ENCODE data around the gene VASH1. TPM values are rescaled to one million over a fixed set of nuclear protein-coding genes. Genes with fewer than 3 reads are reported as not detected.
"Not testable (repeated sequence)": the region's sequence is repeated elsewhere in the genome, so short reads cannot be mapped to it uniquely, and the experiment has no call there.

The VASH1 gene
- total RNA-seq, 1 experiment from 2014 or later = not detected

- DNase-seq = no peak
- Histone ChIP-seq H3K9me3 (ENCODE audit: low read length) (no peaks in the 10 kb centered on the region), H3K9me2 (replicated peaks; ENCODE audit: insufficient read depth, low read length) (no peaks in the 10 kb centered on the region), H3K4me1 (ENCODE audit: low read length) (no peaks in the 10 kb centered on the region), H2AFZ (ENCODE audit: low read length) (no peak overlapping the region), H3K9ac (ENCODE audit: low read length) (no peak overlapping the region), H3K27me3 (ENCODE audit: low read length) (no peaks in the 10 kb centered on the region), H3K36me3 (ENCODE audit: insufficient read depth, low read length) (no peaks in the 10 kb centered on the region), H3K4me3 (ENCODE audit: low read length) (no peak overlapping the region), H3K4me2 (ENCODE audit: low read depth, low read length, poor library complexity, severe bottlenecking) (no peak overlapping the region), H3K79me2 (ENCODE audit: low read length) (no peaks in the 10 kb centered on the region), H3K27ac (ENCODE audit: low read length) (no peak overlapping the region), H4K20me1 (ENCODE audit: insufficient read depth, low read depth, low read length) (no peaks in the 10 kb centered on the region; the same call in 1 of the 2 replicates)
Measured at GRCh38 chr14:76729258-76729657, 32.0 kb upstream of the VASH1 start.

GRCh38 chr14:76729953-76730505 is 31.2 kb upstream of the VASH1 start:
- Histone ChIP-seq H3K9me3 (ENCODE audit: low read length) (no peaks in the 10 kb centered on the region), H3K4me1 (ENCODE audit: low read length) (no peaks in the 10 kb centered on the region), H3K27me3 (ENCODE audit: low read length) (no peaks in the 10 kb centered on the region), H3K4me2 (ENCODE audit: low read depth, low read length, poor library complexity, severe bottlenecking) (no peak overlapping the region), H3K9ac (ENCODE audit: low read length) (no peak overlapping the region), H4K20me1 (ENCODE audit: insufficient read depth, low read depth, low read length) (no peaks in the 10 kb centered on the region; the same call in 1 of the 2 replicates), H3K79me2 (ENCODE audit: low read length) (no peaks in the 10 kb centered on the region), H3K27ac (ENCODE audit: low read length) (no peak overlapping the region), H3K9me2 (replicated peaks; ENCODE audit: insufficient read depth, low read length) (no peaks in the 10 kb centered on the region), H2AFZ (ENCODE audit: low read length) (no peak overlapping the region), H3K36me3 (ENCODE audit: insufficient read depth, low read length) (no peaks in the 10 kb centered on the region), H3K4me3 (ENCODE audit: low read length) (no peak overlapping the region)
- DNase-seq = no peak

GRCh38 chr14:76734501-76734900 is 26.8 kb upstream of the VASH1 start:
- not testable (repeated sequence) for H3K36me3 ChIP-seq (ENCODE audit: insufficient read depth, low read length); H3K4me1 ChIP-seq (ENCODE audit: low read length); H3K4me3 ChIP-seq (ENCODE audit: low read length); H3K9me3 ChIP-seq (ENCODE audit: low read length); DNase-seq; H4K20me1 ChIP-seq (ENCODE audit: insufficient read depth, low read depth, low read length); H2AFZ ChIP-seq (ENCODE audit: low read length); H3K79me2 ChIP-seq (ENCODE audit: low read length); H3K9ac ChIP-seq (ENCODE audit: low read length); H3K9me2 ChIP-seq (replicated peaks; ENCODE audit: insufficient read depth, low read length); H3K27ac ChIP-seq (ENCODE audit: low read length); H3K4me2 ChIP-seq (ENCODE audit: low read depth, low read length, poor library complexity, severe bottlenecking); H3K27me3 ChIP-seq (ENCODE audit: low read length)

- Histone ChIP-seq H3K9me3 (ENCODE audit: low read length) (peaks cover 15% of the 10 kb centered on the region), H3K9ac (ENCODE audit: low read length) (no peak overlapping the region), H3K36me3 (ENCODE audit: insufficient read depth, low read length) (no peaks in the 10 kb centered on the region), H3K4me1 (ENCODE audit: low read length) (no peaks in the 10 kb centered on the region), H3K4me3 (ENCODE audit: low read length) (no peak overlapping the region), H4K20me1 (ENCODE audit: insufficient read depth, low read depth, low read length) (no peaks in the 10 kb centered on the region), H3K9me2 (replicated peaks; ENCODE audit: insufficient read depth, low read length) (no peaks in the 10 kb centered on the region), H2AFZ (ENCODE audit: low read length) (no peak overlapping the region), H3K27ac (ENCODE audit: low read length) (no peak overlapping the region), H3K27me3 (ENCODE audit: low read length) (no peaks in the 10 kb centered on the region), H3K79me2 (ENCODE audit: low read length) (no peaks in the 10 kb centered on the region), H3K4me2 (ENCODE audit: low read depth, low read length, poor library complexity, severe bottlenecking) (no peak overlapping the region)
- DNase-seq = no peak
Measured at GRCh38 chr14:76736514-76736913, 24.8 kb upstream of the VASH1 start.

- no peaks in the 10 kb centered on the region for H4K20me1 ChIP-seq (ENCODE audit: insufficient read depth, low read depth, low read length)
- DNase-seq = no peak
- H3K79me2 ChIP-seq (ENCODE audit: low read length) = no peaks in the 10 kb centered on the region
- no peaks in the 10 kb centered on the region for H3K9me2 ChIP-seq (replicated peaks; ENCODE audit: insufficient read depth, low read length)
- H3K4me3 ChIP-seq (ENCODE audit: low read length) = no peak overlapping the region
- no peaks in the 10 kb centered on the region for H3K36me3 ChIP-seq (ENCODE audit: insufficient read depth, low read length)
- no peaks in the 10 kb centered on the region for H3K27me3 ChIP-seq (ENCODE audit: low read length)
- H2AFZ ChIP-seq (ENCODE audit: low read length) = no peak overlapping the region
- no peak overlapping the region for H3K27ac ChIP-seq (ENCODE audit: low read length)
- peaks cover 19% of the 10 kb centered on the region for H3K9me3 ChIP-seq (ENCODE audit: low read length)
- no peak overlapping the region for H3K9ac ChIP-seq (ENCODE audit: low read length)
- H3K4me2 ChIP-seq (ENCODE audit: low read depth, low read length, poor library complexity, severe bottlenecking) = no peak overlapping the region
- no peaks in the 10 kb centered on the region for H3K4me1 ChIP-seq (ENCODE audit: low read length)
Measured at GRCh38 chr14:76741074-76741473, 20.2 kb upstream of the VASH1 start.

GRCh38 chr14:76742185-76742584 is 19.1 kb upstream of the VASH1 start:
- H3K36me3 ChIP-seq (ENCODE audit: insufficient read depth, low read length) = no peaks in the 10 kb centered on the region
- no peaks in the 10 kb centered on the region for H4K20me1 ChIP-seq (ENCODE audit: insufficient read depth, low read depth, low read length)
- no peak overlapping the region for H2AFZ ChIP-seq (ENCODE audit: low read length)
- no peaks in the 10 kb centered on the region for H3K79me2 ChIP-seq (ENCODE audit: low read length)
- no peak overlapping the region for H3K4me2 ChIP-seq (ENCODE audit: low read depth, low read length, poor library complexity, severe bottlenecking)
- H3K4me3 ChIP-seq (ENCODE audit: low read length) = no peak overlapping the region
- H3K9me3 ChIP-seq (ENCODE audit: low read length) = peaks cover 19% of the 10 kb centered on the region
- H3K27ac ChIP-seq (ENCODE audit: low read length) = no peak overlapping the region
- no peak for DNase-seq
- H3K9ac ChIP-seq (ENCODE audit: low read length) = no peak overlapping the region
- no peaks in the 10 kb centered on the region for H3K9me2 ChIP-seq (replicated peaks; ENCODE audit: insufficient read depth, low read length)
- no peaks in the 10 kb centered on the region for H3K4me1 ChIP-seq (ENCODE audit: low read length)
- H3K27me3 ChIP-seq (ENCODE audit: low read length) = no peaks in the 10 kb centered on the region

GRCh38 chr14:76742966-76743365 is 18.3 kb upstream of the VASH1 start:
- no peaks in the 10 kb centered on the region for H3K79me2 ChIP-seq (ENCODE audit: low read length)
- no peak overlapping the region for H3K27ac ChIP-seq (ENCODE audit: low read length)
- H3K4me2 ChIP-seq (ENCODE audit: low read depth, low read length, poor library complexity, severe bottlenecking) = no peak overlapping the region
- no peak overlapping the region for H2AFZ ChIP-seq (ENCODE audit: low read length)
- no peaks in the 10 kb centered on the region for H3K27me3 ChIP-seq (ENCODE audit: low read length)
- H3K9ac ChIP-seq (ENCODE audit: low read length) = no peak overlapping the region
- H3K9me3 ChIP-seq (ENCODE audit: low read length) = peaks cover 19% of the 10 kb centered on the region
- no peaks in the 10 kb centered on the region for H3K36me3 ChIP-seq (ENCODE audit: insufficient read depth, low read length)
- H3K4me1 ChIP-seq (ENCODE audit: low read length) = no peaks in the 10 kb centered on the region
- no peaks in the 10 kb centered on the region for H3K9me2 ChIP-seq (replicated peaks; ENCODE audit: insufficient read depth, low read length)
- H3K4me3 ChIP-seq (ENCODE audit: low read length) = no peak overlapping the region
- DNase-seq = no peak
- H4K20me1 ChIP-seq (ENCODE audit: insufficient read depth, low read depth, low read length) = no peaks in the 10 kb centered on the region

- DNase-seq = no peak
- Histone ChIP-seq H4K20me1 (ENCODE audit: insufficient read depth, low read depth, low read length) (no peaks in the 10 kb centered on the region), H3K79me2 (ENCODE audit: low read length) (no peaks in the 10 kb centered on the region)
Measured at GRCh38 chr14:76752744-76753143, 8.5 kb upstream of the VASH1 start.

More at GRCh38 chr14:76752744-76753143, 8.5 kb upstream of the VASH1 start:
- Histone ChIP-seq H3K27me3 (ENCODE audit: low read length) (no peaks in the 10 kb centered on the region), H3K36me3 (ENCODE audit: insufficient read depth, low read length) (no peaks in the 10 kb centered on the region), H3K9ac (ENCODE audit: low read length) (no peak overlapping the region), H3K4me2 (ENCODE audit: low read depth, low read length, poor library complexity, severe bottlenecking) (no peak overlapping the region), H3K4me3 (ENCODE audit: low read length) (no peak overlapping the region), H2AFZ (ENCODE audit: low read length) (no peak overlapping the region), H3K4me1 (ENCODE audit: low read length) (no peaks in the 10 kb centered on the region), H3K9me2 (replicated peaks; ENCODE audit: insufficient read depth, low read length) (no peaks in the 10 kb centered on the region), H3K9me3 (ENCODE audit: low read length) (no peaks in the 10 kb centered on the region), H3K27ac (ENCODE audit: low read length) (no peak overlapping the region)

Measured in Karpas-422 (cell line).